ENCODE results near the gene SLC47A2.

- TF ChIP-seq EZH2phosphoT487 (IDR thresholded peaks at IDR 0.05; ENCODE audit: insufficient read depth, low read depth): no peak
- no peak for TF ChIP-seq EZH2 (IDR thresholded peaks at IDR 0.05; ENCODE audit: insufficient read depth, poor library complexity, severe bottlenecking)
Observed at GRCh38 chr17:19645734-19646201, 70.6 kb downstream of the SLC47A2 start.
